ENCODE data around the gene CBL. TPM values are rescaled to one million over a fixed set of nuclear protein-coding genes. Genes with fewer than 3 reads are reported as not detected.

Gene CBL
- total and polyA plus RNA-seq, 3 donors from 2014 or later = 58.5 to 65.7 (median 59.3) TPM

- 52 to 57% methylated on average over 9 of the region's 9 CpGs for WGBS, 2 donors
- DNase-seq = no peak
- Histone ChIP-seq H3K4me1 (peaks cover 15% of the 10 kb centered on the region), H3K27ac (no peak overlapping the region), H3K27me3 (no peaks in the 10 kb centered on the region), H3K9me3 (no peaks in the 10 kb centered on the region), H3K36me3 (ENCODE audit: low read depth, missing control alignments) (no peaks in the 10 kb centered on the region), H3K4me3 (no peak overlapping the region)
- intact Hi-C loops (cut with DNase I; ENCODE audit: low total_unique reads) = loop anchor here (10.0 kb wide), 1 partner anchor 120 kb away; no protein-coding TSS in a partner anchor
- TF ChIP-seq CTCF (IDR thresholded peaks at IDR 0.05) (no peak), POLR2A (IDR thresholded peaks at IDR 0.05) (no peak)
Observed at GRCh38 chr11:119355091-119355843, 149.1 kb downstream of the CBL start.

GRCh38 chr11:119356349-119357031 is 150.4 kb downstream of the CBL start:
- DNase-seq = peak; percentile 89
- H3K4me1 ChIP-seq = peaks cover 21% of the 10 kb centered on the region
- intact Hi-C loops (cut with DNase I; ENCODE audit: low total_unique reads) = loop anchor here (2.0 to 10.0 kb wide), 2 partner anchors 18 to 118 kb away; no protein-coding TSS in a partner anchor
- TF ChIP-seq CTCF (IDR thresholded peaks at IDR 0.05) = peak; percentile 84 to 88 (median 85)
- TF ChIP-seq POLR2A (IDR thresholded peaks at IDR 0.05) = no peak
- WGBS, 2 donors = 2 to 7% methylated on average over 28 to 52 of the region's 54 CpGs
- no peaks in the 10 kb centered on the region for H3K9me3 ChIP-seq
- H3K27me3 ChIP-seq = no peaks in the 10 kb centered on the region
- H3K4me3 ChIP-seq = peak overlapping the region; percentile 39 to 63
- H3K27ac ChIP-seq = peak overlapping the region; percentile 27 to 69
- H3K36me3 ChIP-seq (ENCODE audit: low read depth, missing control alignments) = no peaks in the 10 kb centered on the region

GRCh38 chr11:119357074-119357473 is 150.9 kb downstream of the CBL start:
- no peak for DNase-seq
- Histone ChIP-seq H3K9me3 (no peaks in the 10 kb centered on the region), H3K36me3 (ENCODE audit: low read depth, missing control alignments) (no peaks in the 10 kb centered on the region), H3K27me3 (no peaks in the 10 kb centered on the region), H3K4me1 (peaks cover 24% of the 10 kb centered on the region), H3K27ac (peak overlapping the region; percentile 27 to 69), H3K4me3 (peak overlapping the region; percentile 39 to 63)
- TF ChIP-seq POLR2A (IDR thresholded peaks at IDR 0.05) (no peak), CTCF (IDR thresholded peaks at IDR 0.05) (no peak)
- intact Hi-C loops (cut with DNase I; ENCODE audit: low total_unique reads) = loop anchor here (2.0 to 10.0 kb wide), 2 partner anchors 18 to 118 kb away; no protein-coding TSS in a partner anchor
- whole genome bisulfite sequencing, 2 donors = 35 to 36% methylated on average over 5 to 11 of the region's 13 CpGs

Small RNA genes lying within 50 kb of the gene (microRNA-seq; reads per million reads assigned to microRNA genes)
- gene MIR6756 (ENCODE audit: borderline number of aligned reads in 2 of 2, borderline replicate concordance in 1 of 2) = 0 to 0.69 reads per million in 2 donors

Small RNA genes lying within 50 kb of the gene (small RNA-seq; reads per million reads assigned to genes)
- 0 reads per million in 2 donors for gene RF01225
- 0 reads per million in 2 donors for gene RNU6-262P

Other genes starting within 250 kb of the CBL start
- gene FOXR1, start 234.6 kb upstream of the CBL start, total RNA-seq = 1 to 10 TPM; 5.0 to 8.9 TPM
- gene FOXR1, start 234.6 kb upstream of the CBL start, polyA plus RNA-seq (ENCODE audit: insufficient read depth, low read depth, low replicate concordance) = 7.3 TPM
- gene CENATAC, start 208.2 kb upstream of the CBL start, total RNA-seq = 10 to 100 TPM; 54.8 to 74.9 TPM
- 16.6 TPM for gene CENATAC, start 208.2 kb upstream of the CBL start, polyA plus RNA-seq (ENCODE audit: insufficient read depth, low read depth, low replicate concordance)
- 100 to 1,000 TPM; 654 to 873 TPM for gene RPS25, start 188.0 kb upstream of the CBL start, total RNA-seq
- gene RPS25, start 188.0 kb upstream of the CBL start, polyA plus RNA-seq (ENCODE audit: insufficient read depth, low read depth, low replicate concordance) = 642 TPM
- 100 to 1,000 TPM in 1 of 2 donors, 10 to 100 TPM in 1; 81.4 to 108 TPM for gene TRAPPC4, start 187.6 kb upstream of the CBL start, total RNA-seq
- gene TRAPPC4, start 187.6 kb upstream of the CBL start, polyA plus RNA-seq (ENCODE audit: insufficient read depth, low read depth, low replicate concordance) = 116 TPM
- gene SLC37A4, start 175.5 kb upstream of the CBL start, total RNA-seq = 10 to 100 TPM; 23.8 to 27.7 TPM
- gene SLC37A4, start 175.5 kb upstream of the CBL start, polyA plus RNA-seq (ENCODE audit: insufficient read depth, low read depth, low replicate concordance) = 26.0 TPM
- 100 to 1,000 TPM; 126 to 127 TPM for gene HYOU1, start 149.1 kb upstream of the CBL start, total RNA-seq
- 209 TPM for gene HYOU1, start 149.1 kb upstream of the CBL start, polyA plus RNA-seq (ENCODE audit: insufficient read depth, low read depth, low replicate concordance)
- 10 to 100 TPM; 50.7 to 56.7 TPM for gene VPS11, start 138.5 kb upstream of the CBL start, total RNA-seq
- 60.5 TPM for gene VPS11, start 138.5 kb upstream of the CBL start, polyA plus RNA-seq (ENCODE audit: insufficient read depth, low read depth, low replicate concordance)
- 10 to 100 TPM; 17.0 to 17.3 TPM for gene HMBS, start 121.5 kb upstream of the CBL start, total RNA-seq
- gene HMBS, start 121.5 kb upstream of the CBL start, polyA plus RNA-seq (ENCODE audit: insufficient read depth, low read depth, low replicate concordance) = 14.0 TPM
- 10 to 100 TPM; 29.4 to 35.5 TPM for gene DPAGT1, start 104.5 kb upstream of the CBL start, total RNA-seq
- 24.6 TPM for gene DPAGT1, start 104.5 kb upstream of the CBL start, polyA plus RNA-seq (ENCODE audit: insufficient read depth, low read depth, low replicate concordance)
- 10 to 100 TPM; 11.7 to 12.3 TPM for gene C2CD2L, start 99.0 kb upstream of the CBL start, total RNA-seq
- 7.8 TPM for gene C2CD2L, start 99.0 kb upstream of the CBL start, polyA plus RNA-seq (ENCODE audit: insufficient read depth, low read depth, low replicate concordance)
- 10 to 100 TPM; 58.3 to 58.7 TPM for gene HINFP, start 84.8 kb upstream of the CBL start, total RNA-seq
- gene HINFP, start 84.8 kb upstream of the CBL start, polyA plus RNA-seq (ENCODE audit: insufficient read depth, low read depth, low replicate concordance) = 38.3 TPM
- gene ABCG4, start 57.3 kb upstream of the CBL start, total RNA-seq = 1 to 10 TPM; 3.9 to 5.4 TPM
- 11.2 TPM for gene ABCG4, start 57.3 kb upstream of the CBL start, polyA plus RNA-seq (ENCODE audit: insufficient read depth, low read depth, low replicate concordance)
- gene NLRX1, start 37.6 kb upstream of the CBL start, total RNA-seq = 10 to 100 TPM; 16.2 to 21.4 TPM
- 9.4 TPM for gene NLRX1, start 37.6 kb upstream of the CBL start, polyA plus RNA-seq (ENCODE audit: insufficient read depth, low read depth, low replicate concordance)
- under 1 TPM in 1 of 2 donors, not detected in 1; 0.94 TPM for gene NHERF4, start 20.9 kb upstream of the CBL start, total RNA-seq
- gene NHERF4, start 20.9 kb upstream of the CBL start, polyA plus RNA-seq (ENCODE audit: insufficient read depth, low read depth, low replicate concordance) = 1.0 TPM
- 10 to 100 TPM; 39.1 to 45.1 TPM for gene MCAM, start 110.8 kb downstream of the CBL start, total RNA-seq
- 43.1 TPM for gene MCAM, start 110.8 kb downstream of the CBL start, polyA plus RNA-seq (ENCODE audit: insufficient read depth, low read depth, low replicate concordance)
- gene RNF26, start 128.2 kb downstream of the CBL start, total RNA-seq = 10 to 100 TPM; 28.2 to 31.0 TPM
- gene RNF26, start 128.2 kb downstream of the CBL start, polyA plus RNA-seq (ENCODE audit: insufficient read depth, low read depth, low replicate concordance) = 37.1 TPM
- 1 to 10 TPM; 4.7 to 5.3 TPM for gene C1QTNF5, start 134.5 kb downstream of the CBL start, total RNA-seq
- 12.6 TPM for gene C1QTNF5, start 134.5 kb downstream of the CBL start, polyA plus RNA-seq (ENCODE audit: insufficient read depth, low read depth, low replicate concordance)
- gene MFRP, start 140.4 kb downstream of the CBL start, total RNA-seq = not detected
- not detected for gene MFRP, start 140.4 kb downstream of the CBL start, polyA plus RNA-seq (ENCODE audit: insufficient read depth, low read depth, low replicate concordance)
- gene USP2, start 175.4 kb downstream of the CBL start, total RNA-seq = 100 to 1,000 TPM in 1 of 2 donors, 10 to 100 TPM in 1; 41.2 to 100 TPM
- 168 TPM for gene USP2, start 175.4 kb downstream of the CBL start, polyA plus RNA-seq (ENCODE audit: insufficient read depth, low read depth, low replicate concordance)
- gene THY1, start 216.8 kb downstream of the CBL start, total RNA-seq = 10 to 100 TPM in 1 of 2 donors, 1 to 10 TPM in 1; 5.9 to 30.0 TPM
- 132 TPM for gene THY1, start 216.8 kb downstream of the CBL start, polyA plus RNA-seq (ENCODE audit: insufficient read depth, low read depth, low replicate concordance)